ES-I3 (cell line): ENCODE measurements around the gene SLC18B1.
"Not testable (repeated sequence)": the region's sequence is repeated elsewhere in the genome, so short reads cannot be mapped to it uniquely, and the experiment has no call there.

Experiments used
- H3K36me3 ChIP-seq: 2 replicates; pipeline ENCODE4 v1.6.1; 2013; ENCODE audit warnings: mild to moderate bottlenecking, low read length, control low read depth, moderate library complexity; ENCODE audit not compliant: insufficient read depth
- H3K4me1 ChIP-seq: 2 replicates; pipeline ENCODE4 v1.6.1; 2013; ENCODE audit warnings: mild to moderate bottlenecking, control low read depth, low read length; ENCODE audit not compliant: insufficient read depth
- H3K9ac ChIP-seq: 2 replicates; pipeline ENCODE4 v1.6.1; 2013; ENCODE audit warnings: low read depth, mild to moderate bottlenecking, low read length, moderate library complexity
- H3K9me3 ChIP-seq: 2 replicates; pipeline ENCODE4 v1.6.1; 2013; ENCODE audit warnings: mild to moderate bottlenecking, low read length, moderate library complexity; ENCODE audit not compliant: control insufficient read depth, insufficient read depth

The SLC18B1 gene

DNA sequence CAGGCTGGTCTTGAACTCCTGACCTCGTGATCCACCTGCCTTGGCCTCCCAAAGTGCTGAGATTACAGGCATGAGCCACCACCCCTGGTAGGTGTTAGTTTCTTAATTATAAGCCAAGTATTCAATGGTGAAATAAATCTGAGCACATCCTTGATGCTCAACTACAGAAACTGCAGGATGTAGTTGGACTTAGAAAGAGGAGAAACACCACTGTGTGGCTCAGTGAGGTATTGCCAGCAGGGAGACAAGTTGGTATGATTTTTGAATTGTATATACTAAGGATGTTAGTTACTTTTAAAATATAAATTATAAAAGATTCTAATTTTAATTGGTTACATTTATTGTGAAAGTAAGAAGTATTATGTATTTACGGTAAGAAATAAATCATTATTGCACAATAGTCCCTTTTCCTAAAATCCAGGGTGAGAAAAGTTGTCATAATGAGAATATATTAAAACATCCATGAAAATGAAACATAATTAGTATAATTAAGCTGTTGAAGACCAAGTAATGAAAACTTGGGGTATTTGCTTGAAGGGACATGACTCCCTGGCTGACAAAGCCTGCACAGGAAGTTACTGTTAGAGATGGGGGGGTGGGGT is 17.6 kb downstream of the SLC18B1 start:
- Histone ChIP-seq H3K9ac (no peak overlapping the region), H3K9me3 (no peaks in the 10 kb centered on the region), H3K4me1 (no peaks in the 10 kb centered on the region), H3K36me3 (no peaks in the 10 kb centered on the region)

DNA sequence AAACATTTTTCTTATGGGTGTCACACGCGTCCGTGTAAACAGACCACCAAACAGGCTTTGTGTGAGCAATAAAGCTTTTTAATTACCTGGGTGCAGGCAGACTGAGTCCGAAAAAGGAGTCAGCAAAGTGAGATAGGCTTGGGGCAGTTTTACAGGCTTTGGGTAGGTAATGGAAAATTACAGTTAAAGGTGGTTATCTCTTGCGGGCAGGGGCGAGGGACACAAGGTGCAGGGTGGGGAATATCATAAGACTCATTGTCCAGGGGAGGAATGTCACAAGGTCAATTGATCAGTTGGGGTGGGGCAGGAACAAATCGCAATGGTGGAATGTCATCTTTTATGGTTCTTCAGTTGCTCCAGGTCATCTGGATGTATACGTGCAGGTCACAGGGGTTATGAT is 20.6 kb downstream of the SLC18B1 start:
- not testable (repeated sequence) for H3K4me1 ChIP-seq, H3K9me3 ChIP-seq, H3K36me3 ChIP-seq, H3K9ac ChIP-seq

- Histone ChIP-seq H3K9ac (peak overlapping the region; percentile 46; the same call in 1 of the 2 replicates), H3K4me1 (no peaks in the 10 kb centered on the region), H3K36me3 (no peaks in the 10 kb centered on the region), H3K9me3 (no peaks in the 10 kb centered on the region)
These were observed 30.4 kb downstream of the SLC18B1 start for GRCh38 chr6:132768051-132768517.

DNA sequence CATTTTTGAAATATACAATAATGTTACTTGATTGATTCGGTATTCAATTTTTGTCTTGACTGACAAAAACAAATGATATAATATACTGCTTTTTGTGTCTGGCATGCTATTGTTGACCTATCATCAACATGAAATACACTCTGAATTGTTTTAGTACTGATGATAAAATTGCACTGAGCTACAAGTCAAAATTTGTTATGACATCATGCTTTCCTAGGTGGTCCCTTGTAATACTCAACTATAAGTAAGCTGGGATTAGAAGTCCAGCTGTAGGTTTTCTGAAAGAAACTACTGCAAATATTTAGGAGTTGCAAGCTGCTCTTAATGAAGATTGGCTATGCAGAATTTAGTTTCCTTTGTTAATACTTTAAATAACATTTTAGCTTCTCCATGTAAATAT is 32.9 kb downstream of the SLC18B1 start:
- Histone ChIP-seq H3K4me1 (no peaks in the 10 kb centered on the region), H3K9ac (no peak overlapping the region), H3K36me3 (no peaks in the 10 kb centered on the region), H3K9me3 (no peaks in the 10 kb centered on the region)

DNA sequence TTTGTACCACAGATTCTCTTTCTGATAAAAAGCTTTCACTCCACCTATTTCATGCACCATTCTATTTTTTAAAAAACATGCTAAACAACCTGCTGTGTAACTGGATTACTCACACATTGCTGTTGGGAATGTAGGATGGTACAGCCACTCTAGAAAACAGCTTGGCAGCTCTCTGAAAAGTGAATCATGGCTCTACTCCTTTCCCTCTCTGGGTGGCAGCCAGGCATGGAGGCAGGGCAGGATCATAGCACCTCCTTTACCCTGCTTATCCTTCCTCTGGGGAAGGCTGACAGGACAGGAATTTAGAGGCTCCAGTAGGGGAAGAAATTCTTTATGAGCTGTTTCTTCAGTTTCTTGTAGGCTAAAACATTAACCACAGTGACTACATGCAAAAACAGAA is 34.1 kb downstream of the SLC18B1 start:
- H3K36me3 ChIP-seq = no peaks in the 10 kb centered on the region
- H3K9me3 ChIP-seq = no peaks in the 10 kb centered on the region

DNA sequence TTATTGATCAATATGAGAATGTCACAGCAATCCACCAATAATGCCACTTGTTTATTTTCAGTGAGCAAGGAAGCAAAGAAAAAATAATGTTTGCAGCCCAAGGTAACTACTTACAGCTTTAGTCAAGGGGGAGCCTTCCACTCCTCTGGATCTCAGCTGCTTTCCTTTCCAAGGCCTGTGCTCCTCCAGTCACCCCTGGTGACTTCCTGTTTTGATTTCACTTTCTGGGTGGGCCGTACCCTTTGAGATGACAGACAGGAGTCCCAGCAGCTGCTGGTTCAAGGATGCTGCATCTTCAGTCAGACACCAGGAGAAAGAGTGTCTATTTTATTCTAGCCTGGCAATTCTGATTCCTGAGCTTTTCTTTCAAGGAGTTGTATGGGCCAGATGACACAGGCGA is 35.2 kb downstream of the SLC18B1 start:
- Histone ChIP-seq H3K9me3 (no peaks in the 10 kb centered on the region), H3K9ac (no peak overlapping the region), H3K36me3 (no peaks in the 10 kb centered on the region), H3K4me1 (no peaks in the 10 kb centered on the region)

More for the DNA sequence above, 34.1 kb downstream of the SLC18B1 start:
- H3K9ac ChIP-seq = no peak overlapping the region
- H3K4me1 ChIP-seq = no peaks in the 10 kb centered on the region

DNA sequence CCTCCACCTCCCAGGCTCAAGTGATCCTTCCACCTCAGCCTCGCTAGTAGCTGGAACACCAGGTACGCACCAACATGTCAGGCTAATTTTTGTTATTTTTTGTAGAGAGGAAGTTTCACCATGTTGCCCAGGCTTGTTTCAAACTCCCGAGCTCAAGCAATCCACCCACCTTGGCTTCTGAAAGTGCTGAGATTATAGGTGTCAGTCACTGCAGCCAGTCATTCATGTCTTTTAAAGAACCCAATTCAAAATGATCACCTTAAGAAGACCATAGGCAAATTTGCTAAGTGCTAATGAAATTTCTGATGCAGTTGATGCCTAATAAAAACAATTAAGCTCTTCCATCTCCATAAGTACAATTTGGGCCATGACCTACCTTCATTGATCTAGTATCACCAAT is 38.2 kb downstream of the SLC18B1 start:
- Histone ChIP-seq H3K9me3 (no peaks in the 10 kb centered on the region), H3K4me1 (no peaks in the 10 kb centered on the region), H3K9ac (no peak overlapping the region), H3K36me3 (no peaks in the 10 kb centered on the region)

DNA sequence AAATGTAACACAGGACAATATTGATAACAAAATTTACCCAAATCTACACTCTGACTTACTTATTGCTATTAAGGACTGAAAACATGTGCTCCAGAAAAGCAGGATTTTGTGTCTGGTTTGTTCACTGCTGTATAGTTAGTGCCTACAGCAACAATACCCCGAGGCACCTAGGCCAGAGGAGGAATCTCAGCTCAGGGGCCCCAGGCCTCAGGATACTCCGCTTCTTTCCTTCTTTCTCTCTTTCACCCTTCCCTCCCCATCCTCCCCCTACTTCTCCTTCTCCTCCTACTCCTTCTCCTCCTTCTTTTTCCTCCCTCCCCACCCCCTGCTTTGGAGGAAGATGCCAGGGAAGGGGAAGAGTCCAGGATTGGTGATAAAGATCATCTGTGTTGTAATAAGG is 39.7 kb downstream of the SLC18B1 start:
- Histone ChIP-seq H3K4me1 (no peaks in the 10 kb centered on the region), H3K36me3 (no peaks in the 10 kb centered on the region), H3K9me3 (no peaks in the 10 kb centered on the region), H3K9ac (no peak overlapping the region)

GRCh38 chr6:132752255-132752654 is 46.2 kb downstream of the SLC18B1 start:
- Histone ChIP-seq H3K4me1 (no peaks in the 10 kb centered on the region), H3K9me3 (no peaks in the 10 kb centered on the region), H3K9ac (no peak overlapping the region), H3K36me3 (no peaks in the 10 kb centered on the region)

DNA sequence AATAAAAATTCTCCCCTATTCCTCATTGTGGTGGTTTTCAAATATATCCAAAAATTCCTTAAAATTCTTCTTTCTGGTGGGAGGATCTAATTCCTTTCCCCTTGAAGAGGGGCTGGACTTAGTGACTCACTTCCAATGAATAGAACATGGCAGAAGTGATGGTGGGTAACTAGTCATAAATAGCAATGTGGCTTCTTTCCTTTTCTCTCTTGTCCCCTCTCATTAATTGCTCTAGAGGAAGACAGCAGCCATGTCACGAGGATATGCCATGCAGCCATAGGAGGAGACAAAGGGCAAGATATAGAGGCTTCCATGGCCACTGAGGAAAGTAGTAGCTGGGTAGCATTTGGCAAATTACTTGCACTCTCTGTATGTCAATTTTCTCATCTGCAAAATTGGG is 46.6 kb downstream of the SLC18B1 start:
- Histone ChIP-seq H3K9me3 (no peaks in the 10 kb centered on the region), H3K4me1 (no peaks in the 10 kb centered on the region), H3K36me3 (no peaks in the 10 kb centered on the region), H3K9ac (no peak overlapping the region)

- Histone ChIP-seq H3K9ac (no peak overlapping the region), H3K9me3 (no peaks in the 10 kb centered on the region), H3K36me3 (no peaks in the 10 kb centered on the region), H3K4me1 (no peaks in the 10 kb centered on the region)
These were observed 47.1 kb downstream of the SLC18B1 start for GRCh38 chr6:132751306-132751705.

DNA sequence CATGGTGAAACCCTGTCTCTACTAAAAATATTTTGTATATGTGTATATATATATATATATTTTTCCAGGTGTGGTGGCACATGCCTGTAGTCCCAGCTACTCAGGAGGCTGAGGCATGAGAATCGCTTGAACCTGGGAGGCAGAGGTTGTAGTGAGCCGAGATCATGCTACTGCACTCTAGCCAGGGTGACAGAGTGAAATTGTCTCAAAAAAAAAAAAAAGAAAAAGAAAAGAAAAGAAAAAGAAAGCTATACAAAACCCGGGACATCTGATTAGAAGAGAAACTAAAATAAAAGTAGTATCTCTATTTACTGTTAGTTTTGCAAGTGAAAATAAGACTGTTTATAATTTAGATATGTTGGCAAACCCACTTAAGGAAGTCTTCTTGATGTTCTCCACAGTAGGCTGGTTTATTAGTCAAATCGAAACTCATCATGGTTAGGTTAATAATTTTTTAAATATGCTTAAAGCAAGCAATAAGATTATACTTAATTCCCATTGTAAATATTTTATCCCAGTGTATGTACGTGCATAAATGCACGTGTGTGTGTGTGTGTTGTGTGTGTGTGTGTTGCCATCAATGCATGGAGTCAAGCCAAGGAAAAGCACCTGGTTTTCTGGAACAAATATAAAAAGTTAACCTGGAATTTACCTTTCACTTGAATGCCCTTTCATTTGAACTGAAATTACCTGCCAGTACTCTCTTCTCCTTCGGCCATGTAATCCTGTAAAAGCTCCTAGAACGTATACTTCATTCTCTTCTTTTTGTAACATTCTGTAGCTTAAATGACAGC is 47.8 kb downstream of the SLC18B1 start:
- Histone ChIP-seq H3K4me1 (no peaks in the 10 kb centered on the region), H3K9me3 (no peaks in the 10 kb centered on the region), H3K9ac (no peak overlapping the region), H3K36me3 (no peaks in the 10 kb centered on the region)

DNA sequence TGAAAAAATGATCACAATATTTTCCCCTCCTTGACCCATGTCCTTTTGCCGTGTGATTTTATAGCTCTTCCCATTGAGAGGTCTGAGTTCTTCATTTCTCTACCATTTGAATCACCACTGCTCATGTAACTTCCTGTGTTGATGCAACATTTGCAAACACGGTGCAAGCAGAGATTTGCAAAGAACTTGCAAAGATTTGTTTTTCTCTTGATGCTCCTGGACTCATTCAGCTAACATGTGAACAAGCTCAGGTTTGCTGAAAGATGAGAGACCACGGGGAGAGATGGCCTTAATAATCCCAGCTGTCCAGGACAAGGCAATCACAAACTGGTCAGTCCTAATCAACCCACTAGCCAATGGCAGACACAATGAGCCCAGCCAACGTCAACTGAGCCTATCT is 49.3 kb downstream of the SLC18B1 start:
- Histone ChIP-seq H3K9me3 (no peaks in the 10 kb centered on the region), H3K36me3 (no peaks in the 10 kb centered on the region), H3K9ac (no peak overlapping the region), H3K4me1 (no peaks in the 10 kb centered on the region)

DNA sequence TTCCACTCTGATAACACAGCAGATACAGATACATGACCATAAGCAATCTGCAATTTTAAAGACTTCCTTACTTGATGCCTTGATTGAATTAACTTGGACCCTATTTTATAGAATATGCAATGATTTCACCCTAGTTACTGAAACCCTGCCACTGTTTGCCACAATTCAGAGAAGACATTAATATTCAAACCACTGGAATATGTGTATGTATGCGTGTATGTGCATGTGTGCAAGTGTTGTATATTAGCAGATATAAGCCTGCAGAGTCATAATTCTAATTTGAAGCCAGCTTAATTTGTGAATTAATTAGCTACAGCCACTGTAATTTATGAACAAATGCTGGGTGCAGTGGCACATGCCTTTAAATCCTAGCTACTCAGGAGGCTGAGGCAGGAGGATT is 50.0 kb downstream of the SLC18B1 start:
- no peaks in the 10 kb centered on the region for H3K9me3 ChIP-seq
- no peak overlapping the region for H3K9ac ChIP-seq
- no peaks in the 10 kb centered on the region for H3K4me1 ChIP-seq
- H3K36me3 ChIP-seq = no peaks in the 10 kb centered on the region

GRCh38 chr6:132746048-132746447 is 52.4 kb downstream of the SLC18B1 start:
- Histone ChIP-seq H3K9me3 (no peaks in the 10 kb centered on the region), H3K9ac (no peak overlapping the region), H3K4me1 (no peaks in the 10 kb centered on the region), H3K36me3 (no peaks in the 10 kb centered on the region)
